Activated T-cell treated with anti-CD3 and anti-CD28 coated beads for 48 hours (primary cell): ENCODE results near the gene MIER2.

Experiments used
- DNase-seq: peaks from one replicate; pipeline ENCODE4 v3.0.0-alpha.2; 2020; ENCODE audit warnings: low read depth

Gene MIER2

GRCh38 chr19:328025-328505, 16.5 kb downstream of the MIER2 start:
- no peak for DNase-seq

- DNase-seq = no peak
Observed at GRCh38 chr19:327291-328024, 17.1 kb downstream of the MIER2 start.

GRCh38 chr19:326871-327270, 17.7 kb downstream of the MIER2 start:
- DNase-seq = no peak

GRCh38 chr19:325937-326565, 18.5 kb downstream of the MIER2 start:
- no peak for DNase-seq

- no peak for DNase-seq
Observed at GRCh38 chr19:325173-325936, 19.2 kb downstream of the MIER2 start.

- DNase-seq = no peak
Observed at GRCh38 chr19:324716-325115, 19.9 kb downstream of the MIER2 start.

- no peak for DNase-seq
Observed at GRCh38 chr19:322616-323015, 22.0 kb downstream of the MIER2 start.

- no peak for DNase-seq
Observed at GRCh38 chr19:318509-318774, 26.2 kb downstream of the MIER2 start.

GRCh38 chr19:317710-318508, 26.7 kb downstream of the MIER2 start:
- no peak for DNase-seq

GRCh38 chr19:315811-316210, 28.8 kb downstream of the MIER2 start:
- DNase-seq = no peak

- DNase-seq = no peak
Observed at GRCh38 chr19:313988-314815, 30.4 kb downstream of the MIER2 start.

- DNase-seq = no peak
Observed at GRCh38 chr19:313169-313987, 31.2 kb downstream of the MIER2 start.

GRCh38 chr19:311813-312261, 32.8 kb downstream of the MIER2 start:
- no peak for DNase-seq

- DNase-seq = no peak
Observed at GRCh38 chr19:310781-311496, 33.7 kb downstream of the MIER2 start.

- no peak for DNase-seq
Observed at GRCh38 chr19:310141-310651, 34.4 kb downstream of the MIER2 start.

GRCh38 chr19:309206-309565, 35.4 kb downstream of the MIER2 start:
- DNase-seq = no peak

- no peak for DNase-seq
Observed at GRCh38 chr19:308471-309205, 36.0 kb downstream of the MIER2 start.

- DNase-seq = no peak
Observed at GRCh38 chr19:307793-308420, 36.7 kb downstream of the MIER2 start.
